SK-N-SH (cell line): Measurements from ENCODE around the gene TAC4.

Experiments used
- MXI1 ChIP-seq: IDR thresholded peaks from 2 replicates; pipeline ENCODE4 v1.6.1; 2012; ENCODE audit warnings: mild to moderate bottlenecking, low read depth, low read length, improper control_type of control experiment
- TF ChIP-seq, protein P1 (sequence below): IDR thresholded peaks from 2 replicates; pipeline ENCODE4 v1.6.1; 2012; ENCODE audit warnings: mild to moderate bottlenecking, low read depth, low read length, moderate library complexity

DNA sequence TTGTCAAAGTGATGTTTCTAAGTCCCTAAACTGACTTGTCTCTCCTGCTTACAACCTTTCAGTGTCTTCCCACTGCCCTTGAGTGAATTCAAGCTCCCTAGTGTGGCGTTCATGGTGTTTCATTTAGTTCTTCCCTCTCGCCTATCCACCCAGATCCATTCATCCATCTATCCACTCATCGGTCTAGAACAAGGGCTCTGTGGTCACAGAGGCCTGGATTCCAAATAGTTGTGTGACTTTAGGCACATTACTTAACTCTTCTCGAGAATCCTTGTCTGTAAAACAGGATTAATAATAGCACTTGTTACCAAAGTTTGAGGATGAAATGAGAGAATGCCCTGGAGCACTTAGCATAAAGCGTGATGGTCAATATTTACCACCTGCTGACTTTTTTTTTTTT is 870 bp upstream of the TAC4 start:
- TF ChIP-seq MXI1: no peak
- TF ChIP-seq, protein P1, sequence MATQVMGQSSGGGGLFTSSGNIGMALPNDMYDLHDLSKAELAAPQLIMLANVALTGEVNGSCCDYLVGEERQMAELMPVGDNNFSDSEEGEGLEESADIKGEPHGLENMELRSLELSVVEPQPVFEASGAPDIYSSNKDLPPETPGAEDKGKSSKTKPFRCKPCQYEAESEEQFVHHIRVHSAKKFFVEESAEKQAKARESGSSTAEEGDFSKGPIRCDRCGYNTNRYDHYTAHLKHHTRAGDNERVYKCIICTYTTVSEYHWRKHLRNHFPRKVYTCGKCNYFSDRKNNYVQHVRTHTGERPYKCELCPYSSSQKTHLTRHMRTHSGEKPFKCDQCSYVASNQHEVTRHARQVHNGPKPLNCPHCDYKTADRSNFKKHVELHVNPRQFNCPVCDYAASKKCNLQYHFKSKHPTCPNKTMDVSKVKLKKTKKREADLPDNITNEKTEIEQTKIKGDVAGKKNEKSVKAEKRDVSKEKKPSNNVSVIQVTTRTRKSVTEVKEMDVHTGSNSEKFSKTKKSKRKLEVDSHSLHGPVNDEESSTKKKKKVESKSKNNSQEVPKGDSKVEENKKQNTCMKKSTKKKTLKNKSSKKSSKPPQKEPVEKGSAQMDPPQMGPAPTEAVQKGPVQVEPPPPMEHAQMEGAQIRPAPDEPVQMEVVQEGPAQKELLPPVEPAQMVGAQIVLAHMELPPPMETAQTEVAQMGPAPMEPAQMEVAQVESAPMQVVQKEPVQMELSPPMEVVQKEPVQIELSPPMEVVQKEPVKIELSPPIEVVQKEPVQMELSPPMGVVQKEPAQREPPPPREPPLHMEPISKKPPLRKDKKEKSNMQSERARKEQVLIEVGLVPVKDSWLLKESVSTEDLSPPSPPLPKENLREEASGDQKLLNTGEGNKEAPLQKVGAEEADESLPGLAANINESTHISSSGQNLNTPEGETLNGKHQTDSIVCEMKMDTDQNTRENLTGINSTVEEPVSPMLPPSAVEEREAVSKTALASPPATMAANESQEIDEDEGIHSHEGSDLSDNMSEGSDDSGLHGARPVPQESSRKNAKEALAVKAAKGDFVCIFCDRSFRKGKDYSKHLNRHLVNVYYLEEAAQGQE: no peak
